Naive thymus-derived CD4-positive, alpha-beta T cell (primary cell): ENCODE data around the gene SSBP3. TPM values are rescaled to one million over a fixed set of nuclear protein-coding genes. Genes with fewer than 3 reads are reported as not detected.

ENCODE experiments used
- ATAC-seq: fragments of 150-1000 bp; cut with Tn5 transposase; 2 replicates; pipeline ENCODE4 v1.10.0; 2021; ENCODE audit warnings: mild to moderate bottlenecking, moderate library complexity
- CTCF ChIA-PET: fragments of 350-600 bp; sonication (Branson Sonifier 250); formaldehyde crosslinking; loops from one replicate; lab custom pipeline; 2021; ENCODE audit warnings: antibody characterized with exemption; lab: Charles Lee
- POLR2A ChIA-PET: fragments of 350-600 bp; sonication (Branson Sonifier 250); formaldehyde crosslinking; loops from one replicate; lab custom pipeline; 2021; ENCODE audit warnings: antibody characterized with exemption, inconsistent platforms; lab: Charles Lee
- DNase-seq, 9 donors: peaks; one replicate each; pipeline versions ENCODE4 v3.0.0 to v3.0.0-alpha.2; 2020 to 2022; ENCODE audit warnings: mixed read lengths in 1 of 9
- H3K27ac ChIP-seq: one replicate; pipeline ENCODE4 v1.7.0; 2013; ENCODE audit warnings: mild to moderate bottlenecking, low read depth, low read length, moderate library complexity
- H3K27me3 ChIP-seq, 2 donors: one replicate each; pipeline ENCODE4 v1.7.0; 2013; ENCODE audit warnings: low read length in 2 of 2, mild to moderate bottlenecking in 2 of 2, moderate library complexity in 2 of 2; ENCODE audit not compliant: control insufficient read depth in 2 of 2, insufficient read depth in 2 of 2
- H3K36me3 ChIP-seq, 3 experiments: 1 replicate in 2 of 3; 2 replicates in 1 of 3; pipeline ENCODE4 v1.7.0; 2013; ENCODE audit warnings: low read length in 3 of 3, mild to moderate bottlenecking in 3 of 3, moderate library complexity in 1 of 3; ENCODE audit not compliant: insufficient read depth in 3 of 3, control insufficient read depth in 2 of 3
- H3K4me1 ChIP-seq, 2 donors: one replicate each; pipeline ENCODE4 v1.7.0; 2013; ENCODE audit warnings: low read length in 2 of 2, mild to moderate bottlenecking in 2 of 2, moderate library complexity in 1 of 2; ENCODE audit not compliant: control insufficient read depth in 2 of 2, insufficient read depth in 2 of 2
- H3K4me3 ChIP-seq: 2 replicates; pipeline ENCODE4 v1.7.0; 2013; ENCODE audit warnings: mild to moderate bottlenecking, low read length
- H3K9me3 ChIP-seq, 3 experiments: 1 replicate in 2 of 3; 2 replicates in 1 of 3; pipeline ENCODE4 v1.7.0; 2013; ENCODE audit warnings: low read length in 3 of 3; ENCODE audit not compliant: control insufficient read depth in 2 of 3
- H3K27ac Mint-ChIP-seq, 9 donors: one replicate each; pipeline ENCODE4 v1.8.0; 2020 to 2022; ENCODE audit warnings: mixed read lengths in 9 of 9, mild to moderate bottlenecking in 8 of 9, moderate library complexity in 5 of 9, inconsistent platforms in 2 of 9
- H3K27me3 Mint-ChIP-seq, 5 donors: one replicate each; pipeline ENCODE4 v1.8.0; 2021 to 2022; ENCODE audit warnings: mixed read lengths in 5 of 5, mild to moderate bottlenecking in 1 of 5
- H3K36me3 Mint-ChIP-seq, 5 donors: one replicate each; pipeline ENCODE4 v1.8.0; 2020 to 2022; ENCODE audit warnings: mixed read lengths in 5 of 5, mild to moderate bottlenecking in 3 of 5, inconsistent platforms in 1 of 5
- H3K4me1 Mint-ChIP-seq, 7 donors: one replicate each; pipeline ENCODE4 v1.8.0; 2020 to 2022; ENCODE audit warnings: mixed read lengths in 7 of 7, mild to moderate bottlenecking in 3 of 7, inconsistent platforms in 1 of 7
- H3K4me3 Mint-ChIP-seq, 10 donors: one replicate each; pipeline ENCODE4 v1.8.0; 2020 to 2022; ENCODE audit warnings: mild to moderate bottlenecking in 10 of 10, mixed read lengths in 10 of 10, moderate library complexity in 6 of 10, inconsistent platforms in 2 of 10
- H3K9me3 Mint-ChIP-seq, 11 donors: one replicate each; pipeline ENCODE4 v1.8.0; 2020 to 2022; ENCODE audit warnings: mixed read lengths in 11 of 11, mild to moderate bottlenecking in 4 of 11, inconsistent platforms in 1 of 11, moderate library complexity in 1 of 11
- intact Hi-C, 2 donors: fragments of 100-400 bp; cut with micrococcal nuclease; formaldehyde crosslinking; loops; one replicate each; pipeline ENCODE4 v1.15.1; 2023
- polyA plus RNA-seq, 2 donors: library from polyadenylated mRNA; unstranded; fragments of 300-500 nt; fragmentation: Illumina TruSeq; gene quantifications; one replicate each; pipeline ENCODE4 v1.2.3, GENCODE V29; 2021
- total RNA-seq, 6 experiments: library from RNA in 5 of 6; stranded (reverse) in 5 of 6; gene quantifications; 1 replicate in 5 of 6; 2 replicates in 1 of 6; pipeline ENCODE4 v1.2.3 and lab custom pipeline; 2021 to 2026

Gene SSBP3
- total and polyA plus RNA-seq, 7 experiments from 2014 or later = 19.4 to 124 (median 80.5) TPM

DNA sequence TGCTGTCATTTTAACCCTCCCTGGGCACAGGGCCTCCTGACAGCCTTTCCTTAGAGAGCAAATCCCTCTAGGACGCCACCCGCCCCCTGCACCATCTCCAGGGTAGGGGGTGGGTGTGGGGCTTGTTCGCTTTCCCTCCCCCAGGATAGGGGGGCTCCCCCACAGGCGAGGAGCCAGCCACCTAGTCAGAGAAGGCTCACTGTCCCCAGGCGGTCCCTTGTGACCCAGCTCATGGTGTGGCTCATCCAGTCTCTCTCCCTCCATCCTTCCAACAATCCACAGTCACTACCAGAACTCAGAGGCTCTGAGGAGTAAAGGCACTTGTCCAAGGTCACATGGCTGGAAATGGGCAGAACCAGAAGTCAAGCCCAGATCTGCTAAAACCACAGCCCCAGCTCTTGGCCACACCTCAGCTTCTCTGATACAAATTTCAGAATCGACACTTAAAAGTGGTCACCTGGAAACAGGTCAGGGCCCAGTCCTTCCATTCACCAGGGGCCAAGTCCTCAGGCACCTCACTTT lies 116.4 kb downstream of the SSBP3 start:
- H3K27ac Mint-ChIP-seq = peak overlapping the region; percentile 87 to 99 (median 96)
- Histone ChIP-seq H3K36me3 (no peaks in the 10 kb centered on the region), H3K9me3 (no peaks in the 10 kb centered on the region), H3K27ac (peak overlapping the region; percentile 52), H3K27me3 (no peaks in the 10 kb centered on the region), H3K4me3 (no peak overlapping the region), H3K4me1 (peaks cover 8 to 81% of the 10 kb centered on the region in 2 donors)
- DNase-seq = no peak
- POLR2A ChIA-PET = interaction anchor here (0.7 to 2.3 kb wide), 3 partner anchors 9 to 23 kb away, joined by 3 to 7 read pairs (median 4); no protein-coding TSS in a partner anchor
- no peak for ATAC-seq
- peak overlapping the region in 9 of 10 donors; percentile 50 to 80 (median 60) for H3K4me3 Mint-ChIP-seq
- CTCF ChIA-PET = no interaction called here
- H3K4me1 Mint-ChIP-seq = peaks cover 52 to 99% (median 93%) of the 10 kb centered on the region in 7 donors
- H3K9me3 Mint-ChIP-seq = peaks cover 0 to 2% (median 0%) of the 10 kb centered on the region in 11 donors
- no peaks in the 10 kb centered on the region for H3K27me3 Mint-ChIP-seq
- peaks cover 0 to 14% (median 0%) of the 10 kb centered on the region in 5 donors for H3K36me3 Mint-ChIP-seq
- intact Hi-C loops = loop anchor here (5.0 to 10.0 kb wide), 2 partner anchors 235 to 237 kb away; partner anchors contain the start of genes TCEANC2 (in 2 of the 2) and TMEM59 (in 2 of the 2)

DNA sequence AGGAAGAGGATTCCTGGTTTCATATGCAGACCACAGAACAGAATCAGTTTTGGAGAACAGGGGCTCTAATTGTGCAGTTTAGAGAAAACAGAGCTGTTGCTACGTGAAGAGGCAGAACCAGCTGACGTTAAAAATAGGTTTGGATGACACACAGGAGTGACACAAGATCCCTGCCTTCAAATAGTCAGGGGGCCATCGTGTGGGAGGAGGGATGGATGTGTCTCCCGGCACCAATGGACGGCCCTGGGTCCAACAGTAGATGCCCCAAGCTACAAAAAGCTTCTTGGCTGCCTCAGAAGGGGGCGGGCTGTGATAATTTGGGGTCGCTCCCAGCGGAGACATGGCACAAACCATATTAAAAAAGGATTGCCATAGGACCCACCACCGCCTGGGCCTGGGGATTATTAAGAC lies 118.4 kb downstream of the SSBP3 start:
- Mint-ChIP-seq H3K9me3 (peaks cover 0 to 2% (median 0%) of the 10 kb centered on the region in 11 donors), H3K36me3 (peaks cover 0 to 14% (median 0%) of the 10 kb centered on the region in 5 donors), H3K4me1 (peaks cover 56 to 100% (median 93%) of the 10 kb centered on the region in 7 donors), H3K4me3 (peak overlapping the region; percentile 79 to 90 (median 87)), H3K27me3 (no peaks in the 10 kb centered on the region), H3K27ac (peak overlapping the region; percentile 87 to 99 (median 96))
- ATAC-seq = no peak
- Histone ChIP-seq H3K36me3 (no peaks in the 10 kb centered on the region), H3K27ac (peak overlapping the region; percentile 85), H3K4me1 (peaks cover 6 to 90% of the 10 kb centered on the region in 2 donors), H3K4me3 (no peak overlapping the region), H3K27me3 (no peaks in the 10 kb centered on the region), H3K9me3 (no peaks in the 10 kb centered on the region)
- DNase-seq = peak in 1 of 9 donors; percentile 40
- intact Hi-C loops = loop anchor here (1.0 to 10.0 kb wide), 7 partner anchors 11 to 476 kb away; partner anchors contain the start of genes TCEANC2 (in 2 of the 2), TMEM59 (in 2 of the 2), CYB5RL (in 1 of the 2) and MRPL37 (in 1 of the 2)
- CTCF ChIA-PET = interaction anchor here (1.0 to 1.8 kb wide), 3 partner anchors 12 to 202 kb away, joined by 3 to 5 read pairs (median 4); no protein-coding TSS in a partner anchor
- POLR2A ChIA-PET = interaction anchor here (0.6 to 2.5 kb wide), 12 partner anchors 8 to 234 kb away, joined by 3 to 7 read pairs (median 4); partner anchors contain the start of genes SSBP3 and TCEANC2

DNA sequence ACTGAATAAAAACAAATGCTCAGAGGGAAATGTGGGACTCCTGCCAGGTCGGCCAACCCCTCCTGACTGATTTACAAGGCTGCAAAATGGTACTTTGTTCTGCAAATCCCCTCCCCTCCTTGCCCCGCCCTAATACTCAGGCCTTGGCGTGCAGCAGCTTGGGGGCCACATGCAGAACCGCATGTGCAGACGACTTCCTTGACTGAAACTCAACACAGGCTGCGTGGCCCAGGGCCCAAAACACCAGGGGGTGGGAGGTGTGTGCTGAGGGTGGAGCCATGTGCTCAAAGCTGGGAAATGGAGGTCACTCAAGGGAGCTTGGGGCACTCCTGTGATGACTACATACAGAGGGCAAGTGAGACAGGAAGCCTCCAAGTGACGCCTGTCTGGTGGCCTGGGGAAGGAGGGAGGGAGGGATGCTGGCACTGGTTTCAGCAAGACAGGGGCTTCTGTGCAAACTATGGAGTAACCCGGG lies 119.0 kb downstream of the SSBP3 start:
- peaks cover 59 to 100% (median 94%) of the 10 kb centered on the region in 7 donors for H3K4me1 Mint-ChIP-seq

DNA sequence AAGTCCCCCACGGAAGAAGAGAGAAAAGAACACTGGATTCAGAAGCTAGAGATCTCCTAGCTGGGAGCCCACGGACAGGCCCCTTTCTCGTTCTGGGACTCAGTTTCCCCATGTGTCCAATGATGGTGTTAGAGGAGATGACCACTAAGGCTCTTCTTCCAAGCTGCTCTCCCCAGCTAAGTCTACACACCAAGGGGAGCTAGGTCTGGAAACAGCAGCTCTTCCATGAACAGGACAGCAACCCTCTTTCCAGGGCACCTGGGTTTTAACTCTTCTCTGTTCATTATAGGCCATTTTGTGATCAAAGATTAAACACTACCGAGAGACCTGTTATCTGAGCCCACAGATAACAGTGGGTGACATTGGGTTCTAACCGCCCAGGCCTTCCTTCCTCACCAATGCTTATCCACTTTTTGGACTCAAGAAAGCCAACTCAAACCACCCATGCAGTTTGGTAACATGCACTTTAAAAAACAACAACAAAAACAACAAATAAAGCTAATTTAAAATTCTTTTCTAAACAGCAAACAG lies 120.3 kb downstream of the SSBP3 start:
- Histone ChIP-seq H3K4me1 (peaks cover 6 to 80% of the 10 kb centered on the region in 2 donors), H3K27ac (peak overlapping the region; percentile 85), H3K9me3 (no peaks in the 10 kb centered on the region), H3K4me3 (peak overlapping the region; percentile 52), H3K36me3 (no peaks in the 10 kb centered on the region), H3K27me3 (no peaks in the 10 kb centered on the region)
- H3K4me1 Mint-ChIP-seq = peaks cover 52 to 97% (median 88%) of the 10 kb centered on the region in 7 donors
- peaks cover 0 to 14% (median 0%) of the 10 kb centered on the region in 5 donors for H3K36me3 Mint-ChIP-seq
- peaks cover 0 to 2% (median 0%) of the 10 kb centered on the region in 11 donors for H3K9me3 Mint-ChIP-seq
- peak overlapping the region; percentile 80 to 90 (median 87) for H3K4me3 Mint-ChIP-seq
- POLR2A ChIA-PET = interaction anchor here (1.0 to 1.6 kb wide), 12 partner anchors 7 to 203 kb away, joined by 3 to 8 read pairs (median 4); partner anchors contain the start of genes CYB5RL, MRPL37 and SSBP3
- H3K27ac Mint-ChIP-seq = peak overlapping the region; percentile 87 to 99 (median 96)
- H3K27me3 Mint-ChIP-seq = no peaks in the 10 kb centered on the region
- ATAC-seq (no peak), DNase-seq (no peak)
- CTCF ChIA-PET = interaction anchor here (0.6 kb wide), 2 partner anchors 212 to 515 kb away, joined by 3 read pairs; partner anchors contain the start of gene TTC22
- intact Hi-C loops = loop anchor here (1.0 to 10.0 kb wide), 9 partner anchors 24 to 341 kb away; partner anchors contain the start of genes CYB5RL (in 2 of the 2), MRPL37 (in 2 of the 2), TCEANC2 (in 2 of the 2) and TMEM59 (in 2 of the 2)

More for the DNA sequence above, 119.0 kb downstream of the SSBP3 start:
- Histone ChIP-seq H3K4me1 (peaks cover 6 to 90% of the 10 kb centered on the region in 2 donors), H3K27me3 (no peaks in the 10 kb centered on the region), H3K36me3 (no peaks in the 10 kb centered on the region), H3K27ac (peak overlapping the region; percentile 85), H3K9me3 (no peaks in the 10 kb centered on the region), H3K4me3 (peak overlapping the region; percentile 21)
- peaks cover 0 to 14% (median 0%) of the 10 kb centered on the region in 5 donors for H3K36me3 Mint-ChIP-seq
- peaks cover 0 to 2% (median 0%) of the 10 kb centered on the region in 11 donors for H3K9me3 Mint-ChIP-seq
- ChIA-PET CTCF (interaction anchor here (1.0 to 1.8 kb wide), 3 partner anchors 11 to 202 kb away, joined by 3 to 5 read pairs (median 4); no protein-coding TSS in a partner anchor), POLR2A (interaction anchor here (0.6 to 2.5 kb wide), 12 partner anchors 8 to 234 kb away, joined by 3 to 7 read pairs (median 4); partner anchors contain the start of genes CYB5RL, MRPL37, SSBP3 and TCEANC2)
- H3K4me3 Mint-ChIP-seq = peak overlapping the region; percentile 79 to 90 (median 87)
- DNase-seq = peak; percentile 21 to 82 (median 73)
- peak overlapping the region; percentile 87 to 99 (median 96) for H3K27ac Mint-ChIP-seq
- intact Hi-C loops = loop anchor here (1.0 to 10.0 kb wide), 7 partner anchors 10 to 477 kb away; partner anchors contain the start of genes TCEANC2 (in 2 of the 2), TMEM59 (in 2 of the 2), CYB5RL (in 1 of the 2) and MRPL37 (in 1 of the 2)
- H3K27me3 Mint-ChIP-seq = no peaks in the 10 kb centered on the region
- ATAC-seq = peak; percentile 76

DNA sequence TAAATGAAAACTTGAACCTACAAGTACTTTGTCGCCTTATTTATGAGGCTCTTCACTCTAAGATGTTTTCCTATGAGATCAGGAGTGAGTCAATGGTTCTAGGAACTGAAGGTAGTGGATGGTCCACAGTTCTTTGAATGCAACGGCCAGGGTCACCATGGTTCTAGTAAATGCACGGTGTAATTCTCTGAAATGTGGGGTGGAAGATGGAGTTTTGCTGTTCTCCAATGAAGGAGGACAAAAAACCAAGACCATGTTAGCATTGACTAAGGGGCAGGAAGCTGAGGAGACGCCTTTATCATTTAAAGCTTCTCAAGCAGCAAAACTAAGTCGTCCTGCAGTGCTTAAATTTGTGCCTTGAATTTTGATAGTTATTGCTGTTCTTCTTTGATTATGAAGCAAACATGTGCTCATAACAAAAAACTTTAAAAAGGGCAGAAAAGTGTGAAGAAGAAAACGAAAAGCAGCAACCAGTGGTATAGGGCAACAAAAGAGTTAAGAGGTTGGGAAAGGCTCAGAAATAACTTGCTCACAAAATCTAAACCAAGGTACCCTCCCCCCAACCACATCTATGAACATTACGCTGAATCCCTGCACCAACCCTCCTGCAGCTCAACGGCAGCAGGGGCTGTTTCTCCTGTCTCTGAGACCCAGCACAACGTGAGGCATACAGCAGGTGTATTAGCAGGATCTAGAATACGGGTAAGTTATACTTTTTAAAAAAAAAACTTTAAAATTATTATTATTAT lies 121.2 kb downstream of the SSBP3 start:
- Histone ChIP-seq H3K4me3 (peak overlapping the region; percentile 34), H3K9me3 (no peaks in the 10 kb centered on the region), H3K27me3 (no peaks in the 10 kb centered on the region), H3K4me1 (peaks cover 6 to 78% of the 10 kb centered on the region in 2 donors), H3K36me3 (no peaks in the 10 kb centered on the region), H3K27ac (peak overlapping the region; percentile 85)
- Mint-ChIP-seq H3K36me3 (peaks cover 0 to 22% (median 8%) of the 10 kb centered on the region in 5 donors), H3K27me3 (no peaks in the 10 kb centered on the region), H3K4me1 (peaks cover 56 to 97% (median 88%) of the 10 kb centered on the region in 7 donors), H3K4me3 (peak overlapping the region; percentile 80 to 90 (median 87)), H3K27ac (peak overlapping the region; percentile 87 to 99 (median 96)), H3K9me3 (peaks cover 0 to 2% (median 0%) of the 10 kb centered on the region in 11 donors)
- ChIA-PET CTCF (interaction anchor here (0.6 kb wide), 1 partner anchor 213 kb away, joined by 3 read pairs; no protein-coding TSS in a partner anchor), POLR2A (interaction anchor here (0.7 to 1.6 kb wide), 17 partner anchors 8 to 204 kb away, joined by 3 to 8 read pairs (median 3); partner anchors contain the start of genes CYB5RL, MRPL37 and SSBP3)
- DNase-seq = peak in 8 of 9 donors; percentile 32 to 86 (median 83)
- intact Hi-C loops = loop anchor here (1.0 to 10.0 kb wide), 8 partner anchors 25 to 340 kb away; partner anchors contain the start of genes TCEANC2 (in 2 of the 2), TMEM59 (in 2 of the 2), CYB5RL (in 1 of the 2) and IFT25 (in 1 of the 2)
- ATAC-seq = peak; percentile 78
